ENCODE data around the gene KDM4B.

DNA sequence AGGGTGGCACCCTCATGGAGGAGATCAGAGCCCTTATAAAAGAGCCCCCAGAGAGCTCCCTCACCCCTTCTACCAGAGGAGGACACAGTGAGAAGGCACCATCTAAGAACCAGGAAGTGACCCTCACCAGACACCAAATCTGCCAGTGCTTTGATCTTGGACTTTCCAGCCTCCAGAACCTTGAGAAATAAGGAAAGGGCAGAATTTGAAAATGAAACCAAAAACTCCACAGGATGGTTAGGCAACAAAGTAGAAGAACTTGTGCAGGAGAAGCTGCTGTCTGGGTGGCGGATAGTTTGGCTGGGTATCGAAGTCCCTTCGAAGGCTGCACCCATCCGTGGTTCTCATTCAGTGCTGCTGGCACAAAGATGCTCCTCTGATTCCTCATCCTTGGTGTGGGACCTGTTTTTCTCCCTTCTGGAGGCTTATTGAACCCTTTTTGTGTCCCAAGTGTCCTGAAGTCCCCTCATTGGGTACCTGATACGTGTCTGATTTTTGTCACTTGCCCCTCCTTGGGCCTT lies 130.8 kb downstream of the KDM4B start:
- TF ChIP-seq CTCF (IDR thresholded peaks at IDR 0.05), result no peak
- TF ChIP-seq POLR2AphosphoS5 (IDR thresholded peaks at IDR 0.05), result no peak

Data from transverse colon (tissue), 4 donors.